GM23338 (cell line): Measurements from ENCODE around the gene EN2. TPM values are rescaled to one million over a fixed set of nuclear protein-coding genes. Genes with fewer than 3 reads are reported as not detected.

Experiments used
- ATAC-seq: fragments of 200-7000 bp; cut with Tn5 transposase; 3 replicates; pipeline ENCODE4 v1.9.1; 2020
- DNase-seq: peaks from one replicate; pipeline ENCODE4 v3.0.0-alpha.2; 2015; ENCODE audit warnings: low spot score
- H2AFZ ChIP-seq: fragments of 200-600 bp; sonication (generic); 2 replicates; pipeline ENCODE4 v1.8.0; 2016; ENCODE audit warnings: antibody characterized with exemption, mild to moderate bottlenecking, moderate library complexity
- H3F3A ChIP-seq: fragments of 200-600 bp; sonication (generic); replicated peaks from 2 replicates; pipeline ENCODE4 v1.8.0; 2017; ENCODE audit warnings: antibody characterized with exemption, mixed run types, low read depth
- H3K27ac ChIP-seq: fragments of 200-600 bp; sonication (generic); 2 replicates; pipeline ENCODE4 v1.6.1; 2016; ENCODE audit warnings: low read depth
- H3K27me3 ChIP-seq: fragments of 200-600 bp; sonication (generic); 2 replicates; pipeline ENCODE4 v1.8.0; 2016; ENCODE audit warnings: mild to moderate bottlenecking, mixed run types, moderate library complexity; ENCODE audit not compliant: insufficient read depth
- H3K36me3 ChIP-seq: fragments of 200-600 bp; sonication (generic); 2 replicates; pipeline ENCODE4 v1.8.0; 2016; ENCODE audit warnings: mild to moderate bottlenecking; ENCODE audit not compliant: insufficient read depth
- H3K4me1 ChIP-seq: fragments of 200-600 bp; sonication (generic); 2 replicates; pipeline ENCODE4 v1.8.0; 2016; ENCODE audit warnings: mild to moderate bottlenecking, moderate library complexity; ENCODE audit not compliant: insufficient read depth
- H3K4me2 ChIP-seq: fragments of 200-600 bp; sonication (generic); 2 replicates; pipeline ENCODE4 v1.7.1; 2017; ENCODE audit warnings: mixed run types
- H3K4me3 ChIP-seq: fragments of 200-600 bp; sonication (generic); 2 replicates; pipeline ENCODE4 v1.6.1; 2016; ENCODE audit warnings: mixed run types
- H3K79me2 ChIP-seq: fragments of 200-600 bp; sonication (generic); replicated peaks from 2 replicates; pipeline ENCODE4 v1.8.0; 2017; ENCODE audit warnings: mild to moderate bottlenecking; ENCODE audit not compliant: insufficient read depth
- H3K9me2 ChIP-seq: fragments of 200-600 bp; sonication (generic); 2 replicates; pipeline ENCODE4 v1.8.0; 2017; ENCODE audit not compliant: insufficient read depth
- H4K20me1 ChIP-seq: fragments of 200-600 bp; sonication (generic); replicated peaks from 2 replicates; pipeline ENCODE4 v1.8.0; 2017; ENCODE audit warnings: mild to moderate bottlenecking; ENCODE audit not compliant: insufficient read depth
- H3K27ac Mint-ChIP-seq: 2 replicates; pipeline ENCODE4 v1.8.0; 2020; ENCODE audit warnings: inconsistent platforms, mild to moderate bottlenecking, moderate library complexity, mixed read lengths
- H3K27me3 Mint-ChIP-seq: 3 replicates; pipeline ENCODE4 v1.8.0; 2022; ENCODE audit warnings: low read depth, mild to moderate bottlenecking, moderate library complexity, mixed read lengths, inconsistent platforms; ENCODE audit not compliant: insufficient read depth, poor library complexity
- H3K36me3 Mint-ChIP-seq: 3 replicates; pipeline ENCODE4 v1.8.0; 2021; ENCODE audit warnings: low read depth, mild to moderate bottlenecking, inconsistent platforms, moderate library complexity, mixed read lengths
- H3K4me1 Mint-ChIP-seq: 3 replicates; pipeline ENCODE4 v1.8.0; 2020; ENCODE audit warnings: mild to moderate bottlenecking, inconsistent platforms, mixed read lengths
- H3K4me3 Mint-ChIP-seq: 3 replicates; pipeline ENCODE4 v1.8.0; 2021; ENCODE audit warnings: moderate library complexity, mild to moderate bottlenecking, inconsistent platforms, mixed read lengths
- H3K9me3 Mint-ChIP-seq: 3 replicates; pipeline ENCODE4 v1.8.0; 2020; ENCODE audit warnings: moderate library complexity, mild to moderate bottlenecking, inconsistent platforms, mixed read lengths
- EZH2 ChIP-seq: fragments of 200-600 bp; sonication (generic); IDR thresholded peaks from one replicate; pipeline ENCODE4 v1.8.0; 2017; ENCODE audit warnings: antibody characterized with exemption, mild to moderate bottlenecking, low read depth; ENCODE audit not compliant: unreplicated experiment
- polyA plus RNA-seq: library from polyadenylated mRNA; unstranded; fragments of >200 nt; fragmentation: Nextera tagmentation; extraction: Ambion mirVana; gene quantifications from 2 replicates; pipeline ENCODE4 v1.2.1, GENCODE V29; 2016
- total RNA-seq: library from RNA; depleted of rRNA; stranded (reverse); fragments of >200 nt; shearing (Covaris generic); gene quantifications from 2 replicates; pipeline ENCODE4 v1.2.3, GENCODE V29; 2014
- TF ChIP-seq, protein P1 (sequence below): fragments of 250-450 bp; sonication (Bioruptor Pico); IDR thresholded peaks from 2 replicates; pipeline ENCODE4 v1.5.0; 2020; ENCODE audit warnings: mild to moderate bottlenecking, moderate library complexity
- TF ChIP-seq, protein P2 (sequence below): IDR thresholded peaks from one replicate; pipeline ENCODE4 v1.6.1; 2018; ENCODE audit warnings: antibody characterized with exemption; ENCODE audit not compliant: unreplicated experiment

EN2 gene
- total and polyA plus RNA-seq, 2 experiments from 2014 or later = not detected

DNA sequence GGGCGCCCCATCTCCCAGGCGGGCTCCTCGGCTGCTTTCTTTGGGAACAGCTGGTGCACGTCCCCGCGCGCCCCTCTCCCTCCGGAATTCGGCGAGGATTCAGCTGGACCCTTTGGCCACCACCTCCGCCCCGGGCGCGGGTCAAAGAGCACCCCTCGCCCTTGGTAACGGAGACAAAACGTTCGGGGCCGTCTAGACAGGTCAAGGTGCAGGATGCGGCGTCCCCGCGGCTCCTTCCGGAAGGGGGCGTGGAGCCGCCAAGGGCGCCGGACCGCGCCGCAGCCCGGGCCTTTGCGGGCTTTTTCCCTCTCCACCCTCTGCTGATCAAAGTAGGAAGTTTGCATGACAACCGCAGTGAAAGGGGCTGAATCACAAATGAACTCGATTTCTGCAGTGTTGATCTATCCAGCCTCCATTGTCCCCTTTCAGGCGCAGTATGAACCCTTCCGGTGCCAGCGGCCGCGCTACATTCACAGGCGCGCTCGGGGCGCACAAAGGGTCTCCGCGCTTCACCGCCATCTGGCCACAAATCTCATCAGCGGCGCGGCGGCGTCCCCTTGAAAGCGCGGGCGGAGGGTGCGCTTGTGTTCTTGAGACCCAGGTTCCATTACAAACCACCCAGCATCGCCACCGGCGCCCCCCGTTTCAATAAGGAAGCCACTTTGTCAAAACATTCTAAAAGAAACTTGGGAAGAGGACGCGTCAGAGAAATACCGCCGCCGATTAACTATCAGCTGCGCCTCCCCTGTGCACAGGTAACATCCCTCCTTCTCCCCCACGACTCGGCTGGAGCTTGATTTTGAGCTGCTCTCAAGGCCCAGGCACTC lies 52.0 kb downstream of the EN2 start (continued):
- TF ChIP-seq, protein P1, sequence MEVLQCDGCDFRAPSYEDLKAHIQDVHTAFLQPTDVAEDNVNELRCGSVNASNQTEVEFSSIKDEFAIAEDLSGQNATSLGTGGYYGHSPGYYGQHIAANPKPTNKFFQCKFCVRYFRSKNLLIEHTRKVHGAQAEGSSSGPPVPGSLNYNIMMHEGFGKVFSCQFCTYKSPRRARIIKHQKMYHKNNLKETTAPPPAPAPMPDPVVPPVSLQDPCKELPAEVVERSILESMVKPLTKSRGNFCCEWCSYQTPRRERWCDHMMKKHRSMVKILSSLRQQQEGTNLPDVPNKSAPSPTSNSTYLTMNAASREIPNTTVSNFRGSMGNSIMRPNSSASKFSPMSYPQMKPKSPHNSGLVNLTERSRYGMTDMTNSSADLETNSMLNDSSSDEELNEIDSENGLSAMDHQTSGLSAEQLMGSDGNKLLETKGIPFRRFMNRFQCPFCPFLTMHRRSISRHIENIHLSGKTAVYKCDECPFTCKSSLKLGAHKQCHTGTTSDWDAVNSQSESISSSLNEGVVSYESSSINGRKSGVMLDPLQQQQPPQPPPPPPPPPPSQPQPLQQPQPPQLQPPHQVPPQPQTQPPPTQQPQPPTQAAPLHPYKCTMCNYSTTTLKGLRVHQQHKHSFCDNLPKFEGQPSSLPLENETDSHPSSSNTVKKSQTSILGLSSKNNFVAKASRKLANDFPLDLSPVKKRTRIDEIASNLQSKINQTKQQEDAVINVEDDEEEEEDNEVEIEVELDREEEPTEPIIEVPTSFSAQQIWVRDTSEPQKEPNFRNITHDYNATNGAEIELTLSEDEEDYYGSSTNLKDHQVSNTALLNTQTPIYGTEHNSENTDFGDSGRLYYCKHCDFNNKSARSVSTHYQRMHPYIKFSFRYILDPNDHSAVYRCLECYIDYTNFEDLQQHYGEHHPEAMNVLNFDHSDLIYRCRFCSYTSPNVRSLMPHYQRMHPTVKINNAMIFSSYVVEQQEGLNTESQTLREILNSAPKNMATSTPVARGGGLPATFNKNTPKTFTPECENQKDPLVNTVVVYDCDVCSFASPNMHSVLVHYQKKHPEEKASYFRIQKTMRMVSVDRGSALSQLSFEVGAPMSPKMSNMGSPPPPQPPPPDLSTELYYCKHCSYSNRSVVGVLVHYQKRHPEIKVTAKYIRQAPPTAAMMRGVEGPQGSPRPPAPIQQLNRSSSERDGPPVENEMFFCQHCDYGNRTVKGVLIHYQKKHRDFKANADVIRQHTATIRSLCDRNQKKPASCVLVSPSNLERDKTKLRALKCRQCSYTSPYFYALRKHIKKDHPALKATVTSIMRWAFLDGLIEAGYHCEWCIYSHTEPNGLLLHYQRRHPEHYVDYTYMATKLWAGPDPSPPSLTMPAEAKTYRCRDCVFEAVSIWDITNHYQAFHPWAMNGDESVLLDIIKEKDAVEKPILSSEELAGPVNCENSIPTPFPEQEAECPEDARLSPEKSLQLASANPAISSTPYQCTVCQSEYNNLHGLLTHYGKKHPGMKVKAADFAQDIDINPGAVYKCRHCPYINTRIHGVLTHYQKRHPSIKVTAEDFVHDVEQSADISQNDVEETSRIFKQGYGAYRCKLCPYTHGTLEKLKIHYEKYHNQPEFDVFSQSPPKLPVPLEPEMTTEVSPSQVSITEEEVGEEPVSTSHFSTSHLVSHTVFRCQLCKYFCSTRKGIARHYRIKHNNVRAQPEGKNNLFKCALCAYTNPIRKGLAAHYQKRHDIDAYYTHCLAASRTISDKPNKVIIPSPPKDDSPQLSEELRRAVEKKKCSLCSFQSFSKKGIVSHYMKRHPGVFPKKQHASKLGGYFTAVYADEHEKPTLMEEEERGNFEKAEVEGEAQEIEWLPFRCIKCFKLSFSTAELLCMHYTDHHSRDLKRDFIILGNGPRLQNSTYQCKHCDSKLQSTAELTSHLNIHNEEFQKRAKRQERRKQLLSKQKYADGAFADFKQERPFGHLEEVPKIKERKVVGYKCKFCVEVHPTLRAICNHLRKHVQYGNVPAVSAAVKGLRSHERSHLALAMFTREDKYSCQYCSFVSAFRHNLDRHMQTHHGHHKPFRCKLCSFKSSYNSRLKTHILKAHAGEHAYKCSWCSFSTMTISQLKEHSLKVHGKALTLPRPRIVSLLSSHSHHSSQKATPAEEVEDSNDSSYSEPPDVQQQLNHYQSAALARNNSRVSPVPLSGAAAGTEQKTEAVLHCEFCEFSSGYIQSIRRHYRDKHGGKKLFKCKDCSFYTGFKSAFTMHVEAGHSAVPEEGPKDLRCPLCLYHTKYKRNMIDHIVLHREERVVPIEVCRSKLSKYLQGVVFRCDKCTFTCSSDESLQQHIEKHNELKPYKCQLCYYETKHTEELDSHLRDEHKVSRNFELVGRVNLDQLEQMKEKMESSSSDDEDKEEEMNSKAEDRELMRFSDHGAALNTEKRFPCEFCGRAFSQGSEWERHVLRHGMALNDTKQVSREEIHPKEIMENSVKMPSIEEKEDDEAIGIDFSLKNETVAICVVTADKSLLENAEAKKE = no peak

DNA sequence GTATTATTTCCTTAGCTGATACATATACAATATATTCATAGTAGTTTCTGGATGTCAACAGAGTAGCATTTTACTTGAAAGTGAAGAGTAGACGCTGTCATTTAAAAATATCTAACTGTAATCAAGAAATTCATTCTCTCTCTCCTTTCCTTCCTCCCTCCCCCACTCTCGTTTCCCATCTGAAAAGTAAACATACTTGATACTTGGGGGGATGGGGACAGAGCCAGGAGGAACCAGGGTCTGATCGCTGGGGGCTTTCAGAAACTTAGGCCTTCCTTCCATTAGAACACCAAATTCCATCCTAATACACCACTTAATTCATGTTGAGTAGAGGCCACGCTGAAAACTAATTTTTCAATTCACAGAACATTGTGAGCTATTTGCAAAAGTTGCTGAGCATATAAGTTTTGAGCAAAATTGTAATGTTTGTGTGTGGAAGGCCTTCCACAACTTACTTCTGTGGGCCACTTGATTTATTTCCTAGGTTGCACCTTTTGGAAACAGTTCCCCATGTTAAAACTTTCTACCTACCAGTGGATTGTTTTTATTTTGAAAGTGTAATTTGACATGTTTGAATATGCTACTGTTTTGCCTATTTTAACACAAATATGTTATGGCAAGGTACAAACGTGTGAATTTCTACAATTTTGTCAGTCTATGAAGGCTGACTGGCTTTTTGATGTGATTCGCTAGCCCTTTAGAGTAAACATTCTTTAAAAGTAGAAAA lies 53.2 kb downstream of the EN2 start:
- Histone ChIP-seq H3K79me2 (no peaks in the 10 kb centered on the region), H3K36me3 (no peaks in the 10 kb centered on the region), H3K9me2 (no peaks in the 10 kb centered on the region), H2AFZ (no peak overlapping the region), H3K4me2 (peak overlapping the region; percentile 75), H3K27ac (no peak overlapping the region), H3K4me1 (peaks cover 46% of the 10 kb centered on the region), H3K4me3 (peak overlapping the region; percentile 46; the same call in 1 of the 2 replicates), H4K20me1 (peaks cover 23% of the 10 kb centered on the region), H3K27me3 (peaks cover 95% of the 10 kb centered on the region), H3F3A (peaks cover 13% of the 10 kb centered on the region; the same call in 1 of the 2 replicates)
- ATAC-seq (no peak), DNase-seq (peak; percentile 67)
- H3K27me3 Mint-ChIP-seq = peaks cover 90% of the 10 kb centered on the region
- H3K27ac Mint-ChIP-seq = no peak overlapping the region
- no peaks in the 10 kb centered on the region for H3K36me3 Mint-ChIP-seq
- H3K9me3 Mint-ChIP-seq = no peaks in the 10 kb centered on the region
- peak overlapping the region; percentile 47; the same call in 2 of the 3 replicates for H3K4me3 Mint-ChIP-seq
- H3K4me1 Mint-ChIP-seq = peaks cover 45% of the 10 kb centered on the region
- TF ChIP-seq, protein P2, sequence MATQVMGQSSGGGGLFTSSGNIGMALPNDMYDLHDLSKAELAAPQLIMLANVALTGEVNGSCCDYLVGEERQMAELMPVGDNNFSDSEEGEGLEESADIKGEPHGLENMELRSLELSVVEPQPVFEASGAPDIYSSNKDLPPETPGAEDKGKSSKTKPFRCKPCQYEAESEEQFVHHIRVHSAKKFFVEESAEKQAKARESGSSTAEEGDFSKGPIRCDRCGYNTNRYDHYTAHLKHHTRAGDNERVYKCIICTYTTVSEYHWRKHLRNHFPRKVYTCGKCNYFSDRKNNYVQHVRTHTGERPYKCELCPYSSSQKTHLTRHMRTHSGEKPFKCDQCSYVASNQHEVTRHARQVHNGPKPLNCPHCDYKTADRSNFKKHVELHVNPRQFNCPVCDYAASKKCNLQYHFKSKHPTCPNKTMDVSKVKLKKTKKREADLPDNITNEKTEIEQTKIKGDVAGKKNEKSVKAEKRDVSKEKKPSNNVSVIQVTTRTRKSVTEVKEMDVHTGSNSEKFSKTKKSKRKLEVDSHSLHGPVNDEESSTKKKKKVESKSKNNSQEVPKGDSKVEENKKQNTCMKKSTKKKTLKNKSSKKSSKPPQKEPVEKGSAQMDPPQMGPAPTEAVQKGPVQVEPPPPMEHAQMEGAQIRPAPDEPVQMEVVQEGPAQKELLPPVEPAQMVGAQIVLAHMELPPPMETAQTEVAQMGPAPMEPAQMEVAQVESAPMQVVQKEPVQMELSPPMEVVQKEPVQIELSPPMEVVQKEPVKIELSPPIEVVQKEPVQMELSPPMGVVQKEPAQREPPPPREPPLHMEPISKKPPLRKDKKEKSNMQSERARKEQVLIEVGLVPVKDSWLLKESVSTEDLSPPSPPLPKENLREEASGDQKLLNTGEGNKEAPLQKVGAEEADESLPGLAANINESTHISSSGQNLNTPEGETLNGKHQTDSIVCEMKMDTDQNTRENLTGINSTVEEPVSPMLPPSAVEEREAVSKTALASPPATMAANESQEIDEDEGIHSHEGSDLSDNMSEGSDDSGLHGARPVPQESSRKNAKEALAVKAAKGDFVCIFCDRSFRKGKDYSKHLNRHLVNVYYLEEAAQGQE = no peak
- peak; percentile 60 for TF ChIP-seq EZH2
